Testis (tissue), 2 donors: ENCODE measurements around the gene TSHZ1.

Experiments used
- CTCF ChIP-seq, 3 experiments: fragments of 450-650 bp in 2 of 3; fragments of 200-600 bp in 1 of 3; sonication (generic) in 1 of 3; IDR thresholded peaks; one replicate each; pipeline ENCODE4 v1.5.1; 2016 to 2019; ENCODE audit warnings: antibody characterized with exemption in 3 of 3, mild to moderate bottlenecking in 2 of 3, moderate library complexity in 1 of 3
- POLR2A ChIP-seq: fragments of 450-650 bp; IDR thresholded peaks from one replicate; pipeline ENCODE4 v1.6.1; 2017; ENCODE audit warnings: antibody characterized with exemption, mild to moderate bottlenecking, moderate library complexity

GRCh38 chr18:75257605-75258004 is 47.0 kb downstream of the TSHZ1 start:
- no peak for TF ChIP-seq POLR2A
- no peak for TF ChIP-seq CTCF (IDR thresholded peaks at IDR 0.05)
